ENCODE measurements around the gene REL.

REL gene

GRCh38 chr2:60963190-60963589, 81.8 kb downstream of the REL start:
- H3K4me1 ChIP-seq (ENCODE audit: insufficient read depth, low read length): peaks cover 27% of the 10 kb centered on the region
- peaks cover 4% of the 10 kb centered on the region; the same call in 1 of the 2 replicates for H3K36me3 ChIP-seq (ENCODE audit: insufficient read depth, low read length)
- H3K27me3 ChIP-seq (ENCODE audit: insufficient read depth, low read length, poor library complexity): no peaks in the 10 kb centered on the region
- H2AFZ ChIP-seq (ENCODE audit: low read depth, low read length): no peak overlapping the region
- H3K27ac ChIP-seq (ENCODE audit: low read length): no peak overlapping the region
- H3K9ac ChIP-seq (ENCODE audit: low read depth, low read length): no peak overlapping the region
- no peak for TF ChIP-seq EZH2 (IDR thresholded peaks at IDR 0.05; ENCODE audit: borderline replicate concordance, low read depth, low read length, severe bottlenecking)
- TF ChIP-seq, protein P1, sequence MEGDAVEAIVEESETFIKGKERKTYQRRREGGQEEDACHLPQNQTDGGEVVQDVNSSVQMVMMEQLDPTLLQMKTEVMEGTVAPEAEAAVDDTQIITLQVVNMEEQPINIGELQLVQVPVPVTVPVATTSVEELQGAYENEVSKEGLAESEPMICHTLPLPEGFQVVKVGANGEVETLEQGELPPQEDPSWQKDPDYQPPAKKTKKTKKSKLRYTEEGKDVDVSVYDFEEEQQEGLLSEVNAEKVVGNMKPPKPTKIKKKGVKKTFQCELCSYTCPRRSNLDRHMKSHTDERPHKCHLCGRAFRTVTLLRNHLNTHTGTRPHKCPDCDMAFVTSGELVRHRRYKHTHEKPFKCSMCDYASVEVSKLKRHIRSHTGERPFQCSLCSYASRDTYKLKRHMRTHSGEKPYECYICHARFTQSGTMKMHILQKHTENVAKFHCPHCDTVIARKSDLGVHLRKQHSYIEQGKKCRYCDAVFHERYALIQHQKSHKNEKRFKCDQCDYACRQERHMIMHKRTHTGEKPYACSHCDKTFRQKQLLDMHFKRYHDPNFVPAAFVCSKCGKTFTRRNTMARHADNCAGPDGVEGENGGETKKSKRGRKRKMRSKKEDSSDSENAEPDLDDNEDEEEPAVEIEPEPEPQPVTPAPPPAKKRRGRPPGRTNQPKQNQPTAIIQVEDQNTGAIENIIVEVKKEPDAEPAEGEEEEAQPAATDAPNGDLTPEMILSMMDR (IDR thresholded peaks at IDR 0.05; ENCODE audit: borderline replicate concordance, extremely low read depth, low read length, poor library complexity, severe bottlenecking): no peak
- H3K4me3 ChIP-seq (ENCODE audit: low read depth in 1 of 2, low read length in 2 of 2): no peak overlapping the region
- no peaks in the 10 kb centered on the region for H3K79me2 ChIP-seq (ENCODE audit: insufficient read depth, low read length)
- no peaks in the 10 kb centered on the region for H3K9me3 ChIP-seq (ENCODE audit: insufficient read depth, low read length, severe bottlenecking)
- DNase-seq (no peak), ATAC-seq (ENCODE audit: insufficient read depth, low read depth) (no peak)
- H4K20me1 ChIP-seq (ENCODE audit: insufficient read depth, low read length): no peaks in the 10 kb centered on the region
- H3K4me2 ChIP-seq (ENCODE audit: insufficient read depth, low read length): no peak overlapping the region

- TF ChIP-seq EZH2 (IDR thresholded peaks at IDR 0.05; ENCODE audit: borderline replicate concordance, low read depth, low read length, severe bottlenecking): no peak
- TF ChIP-seq, protein P1 (IDR thresholded peaks at IDR 0.05; ENCODE audit: borderline replicate concordance, extremely low read depth, low read length, poor library complexity, severe bottlenecking): no peak
- Histone ChIP-seq H3K9ac (ENCODE audit: low read depth, low read length) (peak overlapping the region; percentile 39), H4K20me1 (ENCODE audit: insufficient read depth, low read length) (no peaks in the 10 kb centered on the region), H3K36me3 (ENCODE audit: insufficient read depth, low read length) (no peaks in the 10 kb centered on the region), H3K4me3 (ENCODE audit: low read depth in 1 of 2, low read length in 2 of 2) (no peak overlapping the region), H3K27ac (ENCODE audit: low read length) (peak overlapping the region; percentile 98), H3K9me3 (ENCODE audit: insufficient read depth, low read length, severe bottlenecking) (no peaks in the 10 kb centered on the region), H3K4me1 (ENCODE audit: insufficient read depth, low read length) (peaks cover 27% of the 10 kb centered on the region), H3K4me2 (ENCODE audit: insufficient read depth, low read length) (peak overlapping the region; percentile 45), H3K79me2 (ENCODE audit: insufficient read depth, low read length) (no peaks in the 10 kb centered on the region), H3K27me3 (ENCODE audit: insufficient read depth, low read length, poor library complexity) (no peaks in the 10 kb centered on the region), H2AFZ (ENCODE audit: low read depth, low read length) (peak overlapping the region; percentile 84)
- ATAC-seq (ENCODE audit: insufficient read depth, low read depth) (peak; percentile 89), DNase-seq (peak; percentile 35)
Observed at GRCh38 chr2:60964651-60965498, 83.5 kb downstream of the REL start.

DNA sequence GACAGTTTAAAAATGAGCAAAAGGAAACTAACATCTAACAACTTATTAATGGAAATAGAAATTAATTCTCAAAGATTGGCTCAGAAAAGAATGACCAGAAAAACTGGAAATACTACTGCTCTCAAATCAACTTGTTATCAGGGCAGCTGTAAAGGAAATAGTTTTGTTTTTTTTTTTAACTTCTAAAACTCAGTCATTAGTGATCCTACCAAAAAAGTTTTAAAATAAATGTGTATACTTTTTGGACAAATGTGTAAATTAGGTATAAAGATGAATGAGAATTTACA, 84.1 kb downstream of the REL start:
- H4K20me1 ChIP-seq (ENCODE audit: insufficient read depth, low read length): no peaks in the 10 kb centered on the region
- H3K79me2 ChIP-seq (ENCODE audit: insufficient read depth, low read length): no peaks in the 10 kb centered on the region
- TF ChIP-seq, protein P1 (IDR thresholded peaks at IDR 0.05; ENCODE audit: borderline replicate concordance, extremely low read depth, low read length, poor library complexity, severe bottlenecking): no peak
- no peak for TF ChIP-seq EZH2 (IDR thresholded peaks at IDR 0.05; ENCODE audit: borderline replicate concordance, low read depth, low read length, severe bottlenecking)
- H3K27me3 ChIP-seq (ENCODE audit: insufficient read depth, low read length, poor library complexity): no peaks in the 10 kb centered on the region
- peak overlapping the region; percentile 39 for H3K9ac ChIP-seq (ENCODE audit: low read depth, low read length)
- no peaks in the 10 kb centered on the region for H3K9me3 ChIP-seq (ENCODE audit: insufficient read depth, low read length, severe bottlenecking)
- peaks cover 27% of the 10 kb centered on the region for H3K4me1 ChIP-seq (ENCODE audit: insufficient read depth, low read length)
- ATAC-seq (ENCODE audit: insufficient read depth, low read depth) (no peak; the same call in 2 of the 3 replicates), DNase-seq (no peak)
- H2AFZ ChIP-seq (ENCODE audit: low read depth, low read length): peak overlapping the region; percentile 84
- peak overlapping the region; percentile 45 for H3K4me2 ChIP-seq (ENCODE audit: insufficient read depth, low read length)
- H3K36me3 ChIP-seq (ENCODE audit: insufficient read depth, low read length): no peaks in the 10 kb centered on the region
- no peak overlapping the region for H3K4me3 ChIP-seq (ENCODE audit: low read depth in 1 of 2, low read length in 2 of 2)
- peak overlapping the region; percentile 98 for H3K27ac ChIP-seq (ENCODE audit: low read length)

All from DND-41 (cell line).